HEK293 (cell line): ENCODE data around the gene CRISP1.

Experiments used
- CTCF ChIA-PET: fragments of 350-600 bp; formaldehyde crosslinking; extraction: SDS; loops from one replicate; lab custom pipeline; 2021; ENCODE audit warnings: antibody characterized with exemption; lab: Yijun Ruan, JAX
- POLR2A ChIA-PET: fragments of 300-600 bp; formaldehyde crosslinking; extraction: SDS; loops from one replicate; lab custom pipeline; 2020; ENCODE audit warnings: antibody characterized with exemption, inconsistent platforms; lab: Yijun Ruan, JAX
- H3K27ac ChIP-seq: fragments of 200-500 bp; sonication (Bioruptor generic); 2 replicates; pipeline ENCODE4 v1.5.1; 2014; ENCODE audit warnings: low read depth, low read length, control low read depth, inconsistent platforms; ENCODE audit errors: extremely low read depth
- H3K36me3 ChIP-seq, 2 experiments: fragments of 200-500 bp in 1 of 2; sonication (Bioruptor generic) in 1 of 2; 1 replicate in 1 of 2; 2 replicates in 1 of 2; pipeline ENCODE4 v1.5.1; 2014 to 2017; ENCODE audit warnings: inconsistent platforms in 2 of 2, low read length in 2 of 2; ENCODE audit not compliant: control insufficient read depth in 2 of 2, insufficient read depth in 1 of 2
- H3K4me1 ChIP-seq: fragments of 200-500 bp; sonication (Bioruptor generic); 2 replicates; pipeline ENCODE4 v1.5.1; 2014; ENCODE audit warnings: mild to moderate bottlenecking, low read length, inconsistent platforms; ENCODE audit not compliant: control insufficient read depth, insufficient read depth
- H3K4me3 ChIP-seq: 2 replicates; pipeline ENCODE4 v1.5.1; 2011; ENCODE audit warnings: low read depth, mild to moderate bottlenecking, control low read depth, low read length, moderate library complexity
- H3K9me3 ChIP-seq: fragments of 200-500 bp; sonication (Bioruptor generic); 2 replicates; pipeline ENCODE4 v1.5.1; 2014; ENCODE audit warnings: low read depth, low read length, inconsistent platforms; ENCODE audit not compliant: control insufficient read depth, insufficient read depth
- ZBTB6 ChIP-seq: fragments of 450-650 bp; formaldehyde crosslinking; IDR thresholded peaks from 2 replicates; pipeline ENCODE4 v1.5.1; 2017; ENCODE audit warnings: missing biosample characterization, missing genetic modification characterization
- ZEB2 ChIP-seq: fragments of 450-650 bp; formaldehyde crosslinking; IDR thresholded peaks from 2 replicates; pipeline ENCODE4 v1.5.1; 2016; ENCODE audit warnings: missing biosample characterization, missing genetic modification characterization
- ZIC2 ChIP-seq: fragments of 450-650 bp; formaldehyde crosslinking; IDR thresholded peaks from 2 replicates; pipeline ENCODE4 v1.5.1; 2016; ENCODE audit warnings: missing biosample characterization, missing genetic modification characterization
- ZNF132 ChIP-seq: fragments of 450-650 bp; formaldehyde crosslinking; IDR thresholded peaks from 2 replicates; pipeline ENCODE4 v1.5.1; 2017; ENCODE audit warnings: missing biosample characterization, missing genetic modification characterization, borderline replicate concordance
- ZNF211 ChIP-seq: fragments of 450-650 bp; formaldehyde crosslinking; IDR thresholded peaks from 2 replicates; pipeline ENCODE4 v1.5.1; 2016; ENCODE audit warnings: low read depth, missing biosample characterization, missing genetic modification characterization
- ZNF433 ChIP-seq: fragments of 450-650 bp; formaldehyde crosslinking; IDR thresholded peaks from 2 replicates; pipeline ENCODE4 v1.5.1; 2016; ENCODE audit warnings: missing biosample characterization, missing genetic modification characterization, low read depth
- ZNF510 ChIP-seq: fragments of 450-650 bp; formaldehyde crosslinking; IDR thresholded peaks from 2 replicates; pipeline ENCODE4 v1.5.1; 2018; ENCODE audit warnings: mild to moderate bottlenecking, missing genetic modification characterization, missing biosample characterization; ENCODE audit not compliant: insufficient replicate concordance
- ZNF530 ChIP-seq: fragments of 450-650 bp; formaldehyde crosslinking; IDR thresholded peaks from 2 replicates; pipeline ENCODE4 v1.5.1; 2016; ENCODE audit warnings: low read depth, missing biosample characterization, missing genetic modification characterization
- ZNF549 ChIP-seq: fragments of 450-650 bp; IDR thresholded peaks from 2 replicates; pipeline ENCODE4 v1.5.1; 2018; ENCODE audit warnings: missing biosample characterization, missing genetic modification characterization, mild to moderate bottlenecking, inconsistent platforms, moderate library complexity
- ZNF621 ChIP-seq: fragments of 450-650 bp; formaldehyde crosslinking; IDR thresholded peaks from 2 replicates; pipeline ENCODE4 v1.5.1; 2017; ENCODE audit warnings: missing biosample characterization, missing genetic modification characterization
- ZNF658 ChIP-seq: fragments of 450-650 bp; formaldehyde crosslinking; IDR thresholded peaks from 2 replicates; pipeline ENCODE4; 2016; ENCODE audit warnings: missing biosample characterization, missing genetic modification characterization
- ZNF664 ChIP-seq: fragments of 450-650 bp; formaldehyde crosslinking; IDR thresholded peaks from 2 replicates; pipeline ENCODE4 v1.5.1; 2016; ENCODE audit warnings: missing biosample characterization, missing genetic modification characterization
- ZSCAN16 ChIP-seq: fragments of 450-650 bp; formaldehyde crosslinking; IDR thresholded peaks from 2 replicates; pipeline ENCODE4 v1.5.1; 2016; ENCODE audit warnings: missing biosample characterization, missing genetic modification characterization
- TF ChIP-seq, protein P1 (sequence below): fragments of 450-650 bp; formaldehyde crosslinking; IDR thresholded peaks from 2 replicates; pipeline ENCODE4 v1.5.1; 2016; ENCODE audit warnings: missing biosample characterization, missing genetic modification characterization
- TF ChIP-seq, protein P2 (sequence below): fragments of 450-650 bp; formaldehyde crosslinking; IDR thresholded peaks from 2 replicates; pipeline ENCODE4 v1.5.1; 2016; ENCODE audit warnings: missing biosample characterization, missing genetic modification characterization

Gene CRISP1

GRCh38 chr6:49913636-49914375 lies 47.5 kb upstream of the CRISP1 start:
- no peak overlapping the region for H3K27ac ChIP-seq
- ChIA-PET CTCF (no interaction called here), POLR2A (no interaction called here)
- no peak for TF ChIP-seq ZIC2
- TF ChIP-seq, protein P1, sequence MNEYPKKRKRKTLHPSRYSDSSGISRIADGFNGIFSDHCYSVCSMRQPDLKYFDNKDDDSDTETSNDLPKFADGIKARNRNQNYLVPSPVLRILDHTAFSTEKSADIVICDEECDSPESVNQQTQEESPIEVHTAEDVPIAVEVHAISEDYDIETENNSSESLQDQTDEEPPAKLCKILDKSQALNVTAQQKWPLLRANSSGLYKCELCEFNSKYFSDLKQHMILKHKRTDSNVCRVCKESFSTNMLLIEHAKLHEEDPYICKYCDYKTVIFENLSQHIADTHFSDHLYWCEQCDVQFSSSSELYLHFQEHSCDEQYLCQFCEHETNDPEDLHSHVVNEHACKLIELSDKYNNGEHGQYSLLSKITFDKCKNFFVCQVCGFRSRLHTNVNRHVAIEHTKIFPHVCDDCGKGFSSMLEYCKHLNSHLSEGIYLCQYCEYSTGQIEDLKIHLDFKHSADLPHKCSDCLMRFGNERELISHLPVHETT (tag by site-specific recombination) = no peak
- no peak for TF ChIP-seq ZNF211 (tag by site-specific recombination)
- TF ChIP-seq ZEB2 (tag by site-specific recombination) = no peak
- H3K9me3 ChIP-seq = no peaks in the 10 kb centered on the region
- H3K4me1 ChIP-seq = no peaks in the 10 kb centered on the region
- H3K4me3 ChIP-seq = no peak overlapping the region
- H3K36me3 ChIP-seq = no peaks in the 10 kb centered on the region

DNA sequence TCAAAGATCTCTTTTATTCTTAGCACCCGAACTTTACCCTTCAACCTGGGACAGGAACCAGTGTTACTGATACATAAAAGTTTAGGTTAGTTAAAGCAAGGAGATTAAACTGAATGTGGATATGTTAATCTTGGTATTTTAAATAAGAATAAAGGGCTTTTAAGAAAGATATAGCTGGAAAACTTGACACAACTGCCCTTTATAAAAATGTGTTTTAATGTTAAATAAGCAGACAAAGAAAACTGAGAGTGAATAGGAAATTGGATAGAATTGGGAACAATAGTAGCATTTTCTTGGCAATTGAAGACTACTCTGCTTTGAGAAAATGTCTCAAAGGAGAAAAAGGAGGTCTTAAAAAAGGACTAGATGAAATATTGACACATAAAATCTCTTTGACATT lies 45.9 kb upstream of the CRISP1 start:
- Histone ChIP-seq H3K27ac (no peak overlapping the region), H3K9me3 (no peaks in the 10 kb centered on the region), H3K36me3 (no peaks in the 10 kb centered on the region), H3K4me1 (no peaks in the 10 kb centered on the region), H3K4me3 (no peak overlapping the region)
- ChIA-PET CTCF (no interaction called here), POLR2A (no interaction called here)
- TF ChIP-seq, protein P2, sequence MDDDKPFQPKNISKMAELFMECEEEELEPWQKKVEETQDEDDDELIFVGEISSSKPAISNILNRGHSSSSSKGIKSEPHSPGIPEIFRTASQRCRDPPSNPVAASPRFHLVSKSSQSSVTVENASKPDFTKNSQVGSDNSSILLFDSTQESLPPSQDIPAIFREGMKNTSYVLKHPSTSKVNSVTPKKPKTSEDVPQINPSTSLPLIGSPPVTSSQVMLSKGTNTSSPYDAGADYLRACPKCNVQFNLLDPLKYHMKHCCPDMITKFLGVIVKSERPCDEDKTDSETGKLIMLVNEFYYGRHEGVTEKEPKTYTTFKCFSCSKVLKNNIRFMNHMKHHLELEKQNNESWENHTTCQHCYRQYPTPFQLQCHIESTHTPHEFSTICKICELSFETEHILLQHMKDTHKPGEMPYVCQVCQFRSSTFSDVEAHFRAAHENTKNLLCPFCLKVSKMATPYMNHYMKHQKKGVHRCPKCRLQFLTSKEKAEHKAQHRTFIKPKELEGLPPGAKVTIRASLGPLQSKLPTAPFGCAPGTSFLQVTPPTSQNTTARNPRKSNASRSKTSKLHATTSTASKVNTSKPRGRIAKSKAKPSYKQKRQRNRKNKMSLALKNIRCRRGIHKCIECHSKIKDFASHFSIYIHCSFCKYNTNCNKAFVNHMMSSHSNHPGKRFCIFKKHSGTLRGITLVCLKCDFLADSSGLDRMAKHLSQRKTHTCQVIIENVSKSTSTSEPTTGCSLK (tag by site-specific recombination) = no peak
- TF ChIP-seq ZNF510 (tag by site-specific recombination) (no peak), ZNF658 (no peak), ZNF621 (tag by site-specific recombination) (no peak), ZSCAN16 (tag by site-specific recombination) (no peak), ZNF664 (tag by site-specific recombination) (no peak), ZNF530 (tag by site-specific recombination) (no peak)

DNA sequence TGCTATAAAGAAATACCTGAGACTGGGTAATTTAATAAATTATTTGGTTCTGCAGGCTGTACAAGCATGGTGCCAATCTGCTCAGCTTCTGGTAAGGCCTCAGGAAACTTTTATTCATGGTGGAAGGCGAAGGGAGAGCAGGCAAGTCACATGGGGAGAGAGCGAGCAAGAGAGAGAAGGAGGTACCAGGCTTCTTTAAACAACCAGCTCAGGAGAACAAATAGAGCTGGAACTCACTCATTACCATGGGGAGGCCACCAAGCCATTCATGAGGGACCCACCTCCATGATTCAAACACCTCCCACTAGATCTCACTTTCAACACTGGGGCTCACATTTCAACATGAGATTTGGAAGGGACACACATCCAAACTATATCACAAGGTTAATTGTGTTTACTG lies 44.9 kb upstream of the CRISP1 start:
- H3K4me3 ChIP-seq = no peak overlapping the region
- TF ChIP-seq ZIC2 = no peak
- TF ChIP-seq ZNF132 (tag by site-specific recombination) = no peak
- no peak for TF ChIP-seq ZNF658
- no peak for TF ChIP-seq ZNF433
- no peak for TF ChIP-seq ZBTB6 (tag by site-specific recombination)
- no peak for TF ChIP-seq ZNF549 (tag by site-specific recombination)
- H3K4me1 ChIP-seq = no peaks in the 10 kb centered on the region
- ChIA-PET CTCF (no interaction called here), POLR2A (no interaction called here)
- H3K9me3 ChIP-seq = no peaks in the 10 kb centered on the region
- H3K36me3 ChIP-seq = no peaks in the 10 kb centered on the region
- no peak overlapping the region for H3K27ac ChIP-seq
